ENCODE results near the gene SIM2.

DNA sequence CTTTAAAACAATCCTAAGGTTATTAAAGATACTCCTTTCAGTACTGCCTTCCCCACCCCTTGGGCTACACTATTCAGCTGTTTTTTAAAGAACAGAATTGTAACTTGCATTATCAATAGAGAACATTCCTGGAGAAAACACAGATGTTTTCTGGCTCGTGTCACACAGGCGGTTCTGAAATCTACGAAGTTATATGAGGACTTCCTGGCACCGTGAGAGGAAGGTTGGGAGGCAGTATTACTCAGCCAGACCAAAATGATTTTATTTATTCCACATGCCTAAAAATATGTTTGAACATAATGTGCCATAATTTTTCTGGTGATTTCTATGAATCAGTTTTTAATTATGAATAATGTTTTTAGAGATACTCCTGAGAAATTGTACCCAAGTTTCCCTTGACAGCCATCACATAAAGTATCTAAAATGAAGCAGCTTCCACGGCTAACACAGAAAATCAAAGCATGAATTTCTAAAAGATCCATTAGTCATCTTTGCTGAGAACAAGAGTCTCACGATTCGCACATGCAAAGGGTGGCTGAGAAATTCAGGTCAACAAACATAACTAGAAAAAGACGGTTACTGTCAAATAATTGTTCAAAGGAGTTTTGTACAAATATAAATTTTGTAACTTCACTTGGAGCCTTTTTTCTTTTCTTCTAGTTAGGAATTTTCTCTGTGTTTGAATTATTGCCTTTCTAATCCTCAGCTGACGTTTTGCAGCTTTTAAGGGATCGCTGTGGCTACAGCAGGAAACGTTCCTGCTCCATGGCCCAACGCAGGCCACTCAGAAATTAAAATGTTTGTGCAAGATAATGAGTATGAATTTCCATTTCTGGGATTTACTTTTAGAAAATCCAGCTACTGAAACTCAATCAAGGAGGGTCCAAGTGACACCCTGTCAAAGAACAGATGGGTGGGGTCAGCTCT lies 8.0 kb upstream of the SIM2 start:
- TF ChIP-seq, protein P1, sequence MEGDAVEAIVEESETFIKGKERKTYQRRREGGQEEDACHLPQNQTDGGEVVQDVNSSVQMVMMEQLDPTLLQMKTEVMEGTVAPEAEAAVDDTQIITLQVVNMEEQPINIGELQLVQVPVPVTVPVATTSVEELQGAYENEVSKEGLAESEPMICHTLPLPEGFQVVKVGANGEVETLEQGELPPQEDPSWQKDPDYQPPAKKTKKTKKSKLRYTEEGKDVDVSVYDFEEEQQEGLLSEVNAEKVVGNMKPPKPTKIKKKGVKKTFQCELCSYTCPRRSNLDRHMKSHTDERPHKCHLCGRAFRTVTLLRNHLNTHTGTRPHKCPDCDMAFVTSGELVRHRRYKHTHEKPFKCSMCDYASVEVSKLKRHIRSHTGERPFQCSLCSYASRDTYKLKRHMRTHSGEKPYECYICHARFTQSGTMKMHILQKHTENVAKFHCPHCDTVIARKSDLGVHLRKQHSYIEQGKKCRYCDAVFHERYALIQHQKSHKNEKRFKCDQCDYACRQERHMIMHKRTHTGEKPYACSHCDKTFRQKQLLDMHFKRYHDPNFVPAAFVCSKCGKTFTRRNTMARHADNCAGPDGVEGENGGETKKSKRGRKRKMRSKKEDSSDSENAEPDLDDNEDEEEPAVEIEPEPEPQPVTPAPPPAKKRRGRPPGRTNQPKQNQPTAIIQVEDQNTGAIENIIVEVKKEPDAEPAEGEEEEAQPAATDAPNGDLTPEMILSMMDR (IDR thresholded peaks at IDR 0.05): no peak
- TF ChIP-seq POLR2A (IDR thresholded peaks at IDR 0.05) (no peak), POLR2AphosphoS5 (IDR thresholded peaks at IDR 0.05) (no peak), EP300 (IDR thresholded peaks at IDR 0.05) (no peak)

Measured in gastroesophageal sphincter (tissue), 3 donors.